Activated CD8-positive, alpha-beta T cell treated with anti-CD3 and anti-CD28 coated beads for 36 hours (primary cell): ENCODE data around the gene SLC44A5. TPM values are rescaled to one million over a fixed set of nuclear protein-coding genes. Genes with fewer than 3 reads are reported as not detected.
"Not testable (repeated sequence)": the region's sequence is repeated elsewhere in the genome, so short reads cannot be mapped to it uniquely, and the experiment has no call there.

ENCODE experiments used
- ATAC-seq: fragments of 200-7000 bp; cut with Tn5 transposase; one replicate; pipeline ENCODE4 v1.10.0; 2021; ENCODE audit warnings: mild to moderate bottlenecking, moderate library complexity
- CTCF ChIA-PET: fragments of 350-600 bp; sonication (Branson Sonifier 250); formaldehyde crosslinking; loops from one replicate; lab custom pipeline; 2021; ENCODE audit warnings: antibody characterized with exemption; lab: Charles Lee
- POLR2A ChIA-PET: fragments of 350-600 bp; sonication (Branson Sonifier 250); formaldehyde crosslinking; loops from one replicate; lab custom pipeline; 2021; ENCODE audit warnings: antibody characterized with exemption; lab: Charles Lee
- DNase-seq: peaks from one replicate; pipeline ENCODE4 v3.0.0-alpha.2; 2020
- H3K27ac Mint-ChIP-seq: one replicate; pipeline ENCODE4 v1.8.0; 2021; ENCODE audit warnings: mild to moderate bottlenecking, mixed read lengths
- H3K27me3 Mint-ChIP-seq: one replicate; pipeline ENCODE4 v1.8.0; 2021; ENCODE audit warnings: mixed read lengths
- H3K36me3 Mint-ChIP-seq: one replicate; pipeline ENCODE4 v1.8.0; 2021; ENCODE audit warnings: low read depth, mixed read lengths
- H3K4me1 Mint-ChIP-seq: one replicate; pipeline ENCODE4 v1.8.0; 2021; ENCODE audit warnings: low read depth, mixed read lengths
- H3K4me3 Mint-ChIP-seq: one replicate; pipeline ENCODE4 v1.8.0; 2021; ENCODE audit warnings: mild to moderate bottlenecking, moderate library complexity, mixed read lengths
- H3K9me3 Mint-ChIP-seq: one replicate; pipeline ENCODE4 v1.8.0; 2021; ENCODE audit warnings: mixed read lengths
- CTCF ChIP-seq: fragments of 200-600 bp; IDR thresholded peaks from one replicate; pipeline ENCODE4 v1.8.0; 2022; ENCODE audit warnings: antibody characterized with exemption, mild to moderate bottlenecking
- intact Hi-C: fragments of 100-400 bp; cut with micrococcal nuclease; formaldehyde crosslinking; loops from one replicate; pipeline ENCODE4 v1.10.0; 2022
- total RNA-seq, 2 experiments: library from RNA; stranded (reverse); gene quantifications; one replicate each; pipeline ENCODE4 v1.2.3, GENCODE V29; 2021

The SLC44A5 gene
- under 1 TPM; 0.11 to 0.22 TPM for total RNA-seq

DNA sequence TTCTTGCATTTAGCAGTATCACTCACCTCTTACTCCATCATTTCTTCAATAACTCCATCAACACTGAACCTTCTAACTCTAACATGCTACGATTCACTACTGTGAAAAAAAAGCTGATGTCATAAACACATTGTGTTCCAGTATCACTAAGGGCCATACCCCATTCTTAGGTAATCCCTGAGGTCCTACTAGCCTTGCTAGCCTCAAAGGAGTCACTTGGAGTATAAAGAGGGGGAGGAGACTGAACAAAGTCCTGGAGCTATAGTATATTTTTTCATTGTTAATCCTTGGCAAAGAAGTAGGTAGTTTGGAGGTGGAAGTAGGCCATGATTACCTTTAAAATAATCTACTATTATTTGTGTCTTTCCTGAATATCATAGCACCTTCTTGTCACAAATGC is at the start of gene SLC44A5:
Gene SLC44A5, minus strand, starts transcription at position 101 of the 400 bp plus-strand sequence. CDS start 69,667 bp downstream, outside the sequence.
- POLR2A ChIA-PET, result interaction anchor here (0.7 kb wide), 1 partner anchor 175 kb away, joined by 3 read pairs; the partner anchor contains the start of gene RABGGTB
- no peak for DNase-seq
- no peak within 1 kb of the TSS for H3K4me3 Mint-ChIP-seq
- H3K4me1 Mint-ChIP-seq, result peaks cover 10% of the 10 kb centered on the region
- H3K36me3 Mint-ChIP-seq, result no peaks in the 10 kb centered on the region
- intact Hi-C loops, result no loop called here
- no peak for ATAC-seq
- H3K27me3 Mint-ChIP-seq, result peaks cover 46% of the 10 kb centered on the region
- TF ChIP-seq CTCF, result no peak
- H3K9me3 Mint-ChIP-seq, result no peaks in the 10 kb centered on the region
- H3K27ac Mint-ChIP-seq, result no peak within 1 kb of the TSS
- CTCF ChIA-PET, result no interaction called here

DNA sequence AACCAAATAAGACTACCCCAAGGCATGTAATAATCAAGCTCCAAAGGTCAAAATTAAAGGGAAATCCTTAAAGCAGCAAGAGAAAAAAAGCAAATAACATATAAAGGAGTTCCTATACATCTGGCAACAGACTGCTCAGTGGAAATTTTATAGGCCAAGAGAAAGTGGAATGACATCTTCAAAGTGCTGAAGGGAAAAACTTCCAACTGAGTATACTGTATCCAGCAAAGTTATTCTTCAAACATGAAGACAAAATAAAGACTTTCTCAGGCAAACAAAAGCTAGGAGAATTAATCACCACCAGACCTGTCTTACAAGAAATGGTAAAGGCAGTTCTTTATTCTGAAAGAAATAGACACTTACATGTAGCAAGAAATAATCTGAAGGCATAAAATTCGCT is 45.0 kb upstream of the SLC44A5 start:
- no peak for ATAC-seq
- CTCF ChIA-PET, result no interaction called here
- no peak for TF ChIP-seq CTCF

GRCh38 chr1:75647183-75647582 is 36.3 kb upstream of the SLC44A5 start:
- H3K9me3 Mint-ChIP-seq, DNase-seq, H3K4me3 Mint-ChIP-seq, H3K36me3 Mint-ChIP-seq, intact Hi-C loops, POLR2A ChIA-PET, H3K27me3 Mint-ChIP-seq, H3K27ac Mint-ChIP-seq, ATAC-seq, H3K4me1 Mint-ChIP-seq, CTCF ChIA-PET: not testable (repeated sequence)

More for the DNA sequence above, 45.0 kb upstream of the SLC44A5 start:
- intact Hi-C loops, result no loop called here
- POLR2A ChIA-PET, result no interaction called here
- no peaks in the 10 kb centered on the region for H3K4me1 Mint-ChIP-seq
- H3K36me3 Mint-ChIP-seq, result no peaks in the 10 kb centered on the region
- no peak overlapping the region for H3K4me3 Mint-ChIP-seq
- peaks cover 9% of the 10 kb centered on the region for H3K9me3 Mint-ChIP-seq
- DNase-seq, result no peak
- H3K27ac Mint-ChIP-seq, result no peak overlapping the region
- peaks cover 13% of the 10 kb centered on the region for H3K27me3 Mint-ChIP-seq

DNA sequence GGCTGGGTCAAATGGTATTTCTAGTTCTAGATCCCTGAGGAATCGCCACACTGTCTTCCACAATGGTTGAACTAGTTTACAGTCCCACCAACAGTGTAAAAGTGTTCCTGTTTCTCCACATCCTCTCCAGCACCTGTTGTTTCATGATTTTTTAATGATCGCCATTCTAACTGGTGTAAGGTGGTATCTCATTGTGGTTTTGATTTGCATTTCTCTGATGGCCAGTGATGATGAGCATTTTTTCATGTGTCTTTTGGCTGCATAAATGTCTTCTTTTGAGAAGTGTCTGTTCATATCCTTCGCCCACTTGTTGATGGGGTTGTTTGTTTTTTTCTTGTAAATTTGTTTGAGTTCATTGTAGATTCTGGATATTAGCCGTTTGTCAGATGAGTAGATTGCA is 34.2 kb upstream of the SLC44A5 start:
- H3K9me3 Mint-ChIP-seq, ATAC-seq, H3K27ac Mint-ChIP-seq, CTCF ChIA-PET, H3K4me3 Mint-ChIP-seq, POLR2A ChIA-PET, H3K4me1 Mint-ChIP-seq, H3K27me3 Mint-ChIP-seq, H3K36me3 Mint-ChIP-seq, intact Hi-C loops, DNase-seq: not testable (repeated sequence)

DNA sequence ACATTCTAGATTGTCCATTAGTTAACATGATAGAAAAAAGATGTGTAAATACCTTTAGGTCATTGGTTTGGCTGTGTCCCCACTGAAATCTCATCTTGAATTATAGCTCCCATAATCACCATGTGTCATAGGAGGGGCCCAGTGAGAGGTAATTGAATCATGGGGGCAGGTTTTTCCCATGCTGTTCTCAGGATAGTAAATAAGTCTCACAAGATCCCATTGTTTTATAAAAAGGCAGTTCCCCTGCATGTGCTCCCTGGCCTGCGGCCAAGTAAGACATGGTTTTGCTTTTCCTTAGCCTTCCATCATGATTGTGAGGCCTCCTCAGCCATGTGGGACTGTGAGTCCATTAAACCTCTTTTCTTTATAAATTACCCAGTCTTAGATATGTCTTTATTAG is 32.5 kb upstream of the SLC44A5 start:
- POLR2A ChIA-PET, result no interaction called here
- CTCF ChIA-PET, result no interaction called here
- no peak for TF ChIP-seq CTCF
- no peaks in the 10 kb centered on the region for H3K4me1 Mint-ChIP-seq
- no peak for ATAC-seq
- no peaks in the 10 kb centered on the region for H3K36me3 Mint-ChIP-seq
- no peak overlapping the region for H3K27ac Mint-ChIP-seq
- no peak overlapping the region for H3K4me3 Mint-ChIP-seq
- intact Hi-C loops, result no loop called here
- peaks cover 1% of the 10 kb centered on the region for H3K27me3 Mint-ChIP-seq
- DNase-seq, result no peak
- H3K9me3 Mint-ChIP-seq, result peaks cover 3% of the 10 kb centered on the region

DNA sequence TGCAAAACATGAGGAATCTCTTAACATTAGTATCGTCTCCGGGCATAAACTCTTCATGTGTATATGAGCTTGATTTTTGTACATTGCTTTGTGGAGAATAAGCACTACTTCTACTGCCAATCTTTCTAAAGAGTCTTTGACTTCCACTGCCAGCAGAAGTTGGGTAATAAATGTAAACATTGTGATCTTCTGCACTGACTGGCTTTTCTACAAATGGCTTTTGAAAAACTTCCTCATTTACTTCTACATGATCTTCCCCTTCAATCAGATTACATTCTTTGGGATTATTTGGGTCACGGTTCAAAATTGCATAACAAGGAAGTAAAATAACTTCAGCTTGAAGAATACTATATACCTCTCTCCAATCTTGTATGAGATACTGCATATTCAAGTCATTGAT is 30.4 kb upstream of the SLC44A5 start:
- POLR2A ChIA-PET, result no interaction called here
- intact Hi-C loops, result no loop called here
- CTCF ChIA-PET, result interaction anchor here (1.5 kb wide), 1 partner anchor 12 kb away, joined by 3 read pairs; no protein-coding TSS in a partner anchor
- Mint-ChIP-seq H3K27me3 (peaks cover 1% of the 10 kb centered on the region), H3K4me3 (no peak overlapping the region), H3K36me3 (no peaks in the 10 kb centered on the region), H3K27ac (no peak overlapping the region), H3K4me1 (no peaks in the 10 kb centered on the region), H3K9me3 (no peaks in the 10 kb centered on the region)
- no peak for TF ChIP-seq CTCF
- ATAC-seq (no peak), DNase-seq (no peak)
